Stimulated activated CD4-positive, alpha-beta T cell treated with anti-CD3 and anti-CD28 coated beads, Interleukin-12 subunit alpha, Interleukin-12 subunit beta, amount 100 ng/mL, for 4 hours (primary cell): ENCODE results near the gene COL4A2.

ENCODE experiments used
- DNase-seq: peaks from one replicate; pipeline ENCODE4 v3.0.0-alpha.2; 2020

The COL4A2 gene

DNA sequence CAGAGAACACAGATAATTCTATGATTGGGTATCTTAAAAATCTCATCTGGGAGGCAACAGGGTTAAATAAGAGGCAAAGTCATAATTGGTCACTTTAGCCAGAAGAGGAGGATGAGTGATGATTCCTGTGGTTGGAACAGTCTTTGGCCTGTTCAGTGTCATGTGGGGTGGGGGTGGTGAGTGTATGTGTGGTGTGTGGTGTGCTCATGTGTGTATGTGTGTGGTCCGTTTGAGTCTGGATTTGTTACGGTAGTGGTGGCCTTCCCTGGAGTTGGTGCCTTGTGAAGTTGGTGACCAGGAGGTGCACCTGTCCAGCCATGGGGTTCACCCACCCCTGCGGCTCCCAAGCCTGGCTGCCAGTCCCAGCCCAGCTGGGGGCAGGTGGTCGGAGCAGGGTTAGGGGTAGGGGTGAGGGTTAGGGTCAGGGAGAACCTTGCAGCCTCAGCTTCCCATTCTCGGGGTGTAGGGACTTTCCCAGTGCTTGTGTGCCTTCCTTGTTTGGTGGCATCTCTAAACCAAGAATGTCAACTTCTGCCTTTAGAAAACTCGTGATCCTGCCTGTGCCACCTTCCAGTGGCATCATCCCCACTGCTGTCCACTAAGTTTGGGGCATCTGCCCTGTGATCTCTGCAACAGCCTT lies 156.9 kb downstream of the COL4A2 start:
- DNase-seq = no peak

GRCh38 chr13:110464556-110465333 lies 157.7 kb downstream of the COL4A2 start:
- DNase-seq = no peak

DNA sequence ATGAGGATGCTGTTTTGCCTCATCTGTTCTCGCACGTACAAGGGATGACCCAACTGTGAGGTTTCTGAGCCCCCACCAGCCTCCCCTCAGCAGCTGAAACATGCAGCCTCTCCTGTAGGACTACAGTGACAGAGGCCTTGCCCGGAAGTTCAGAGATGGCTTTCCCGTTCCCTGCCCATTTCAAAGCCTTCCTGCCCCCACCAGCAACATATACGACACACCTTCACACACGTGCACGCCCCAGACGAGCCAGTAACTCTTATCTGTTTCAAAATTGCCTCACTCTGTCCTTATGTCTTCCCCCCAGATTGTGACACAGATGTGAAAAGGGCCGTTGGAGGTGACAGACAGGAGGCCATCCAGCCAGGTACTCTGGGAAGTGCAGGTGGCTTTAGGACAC lies 158.6 kb downstream of the COL4A2 start:
- no peak for DNase-seq

GRCh38 chr13:110466266-110466915 lies 159.3 kb downstream of the COL4A2 start:
- no peak for DNase-seq

DNA sequence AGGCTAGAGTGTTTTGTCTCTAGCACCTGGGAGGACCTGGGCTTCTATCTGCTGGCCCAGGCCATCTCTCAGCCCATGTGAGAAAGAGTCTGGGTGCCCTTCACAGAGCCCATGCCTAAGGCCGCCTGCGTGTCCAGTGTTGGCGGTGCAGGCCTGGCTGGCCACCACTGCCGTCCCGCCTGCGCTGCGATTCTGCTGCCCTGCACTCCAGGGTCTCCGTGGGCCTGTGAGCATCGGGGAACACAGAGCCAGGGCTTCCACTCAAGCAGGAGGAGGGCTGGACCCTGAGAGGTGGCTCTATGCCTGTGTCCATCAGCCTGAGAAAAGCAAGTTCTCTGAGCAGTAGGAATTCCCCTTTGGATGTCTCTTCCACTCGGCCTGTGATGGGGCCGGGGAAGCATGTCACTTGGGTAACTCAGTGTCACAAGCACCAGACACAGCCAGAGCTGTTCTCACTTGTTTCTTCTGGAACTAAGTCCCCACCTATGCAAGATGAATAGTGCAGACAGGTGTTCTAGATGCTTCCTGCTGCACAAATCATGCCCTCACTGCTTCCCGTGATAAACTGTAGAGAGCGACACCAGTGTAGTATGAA lies 160.5 kb downstream of the COL4A2 start:
- no peak for DNase-seq

GRCh38 chr13:110468986-110469495 lies 162.0 kb downstream of the COL4A2 start:
- no peak for DNase-seq

- no peak for DNase-seq
Measured at GRCh38 chr13:110469597-110469996, 162.5 kb downstream of the COL4A2 start.

GRCh38 chr13:110470272-110471009 lies 163.4 kb downstream of the COL4A2 start:
- DNase-seq = no peak

- no peak for DNase-seq
Measured at GRCh38 chr13:110471156-110471832, 164.2 kb downstream of the COL4A2 start.

DNA sequence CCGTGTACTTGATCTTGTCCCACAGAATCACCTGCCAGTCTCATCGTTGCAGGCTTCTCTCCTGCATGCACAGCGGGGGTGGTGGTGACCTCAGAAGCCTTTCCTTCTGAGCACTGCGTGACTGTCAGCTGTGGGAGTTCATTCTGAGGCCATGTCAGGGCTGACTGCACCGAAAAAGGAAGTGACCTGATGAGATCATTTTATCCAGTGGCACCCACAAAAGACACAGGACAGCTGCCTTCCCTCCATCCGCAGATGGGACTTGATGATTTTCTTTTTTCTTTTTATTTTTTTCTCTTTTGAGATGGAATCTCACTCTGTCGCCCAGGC lies 164.7 kb downstream of the COL4A2 start:
- no peak for DNase-seq

- no peak for DNase-seq
Measured at GRCh38 chr13:110472904-110473563, 165.9 kb downstream of the COL4A2 start.

DNA sequence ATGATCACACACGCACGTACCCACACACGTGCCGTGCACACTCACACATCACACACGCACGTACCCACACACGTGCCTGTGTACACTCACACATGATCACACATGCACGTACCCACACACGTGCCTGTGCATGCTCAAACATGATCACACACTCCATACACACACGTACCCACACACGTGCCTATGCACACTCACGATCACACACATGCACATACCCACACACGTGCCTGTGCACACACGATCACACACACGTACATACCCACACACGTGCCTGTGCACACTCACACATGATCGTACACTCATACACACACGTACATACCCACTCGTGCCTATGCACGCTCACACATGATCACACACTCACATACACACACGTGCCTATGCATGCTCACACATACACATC lies 167.6 kb downstream of the COL4A2 start:
- no peak for DNase-seq

DNA sequence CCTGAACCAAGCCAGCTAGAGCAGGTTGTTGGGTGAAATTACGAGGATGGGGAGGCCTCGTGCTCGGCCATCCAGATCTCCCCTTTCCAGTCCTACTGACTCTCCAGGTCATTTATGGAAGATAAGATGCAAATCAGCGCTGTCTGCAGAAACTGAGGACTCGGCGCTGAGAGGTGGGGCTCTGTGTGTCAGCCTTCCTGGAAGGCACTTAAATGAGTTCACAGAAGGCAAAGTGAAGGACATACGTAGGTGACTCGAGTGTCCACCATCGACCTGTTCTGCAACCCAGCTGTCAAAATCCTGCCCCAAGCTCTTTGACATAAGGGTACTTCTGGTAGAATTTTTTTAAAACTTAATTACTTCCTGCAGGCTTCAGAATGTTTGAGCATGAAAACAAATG lies 168.0 kb downstream of the COL4A2 start:
- no peak for DNase-seq

- no peak for DNase-seq
Measured at GRCh38 chr13:110475550-110476219, 168.6 kb downstream of the COL4A2 start.

GRCh38 chr13:110476220-110476617 lies 169.1 kb downstream of the COL4A2 start:
- no peak for DNase-seq

GRCh38 chr13:110477706-110478245 lies 170.7 kb downstream of the COL4A2 start:
- DNase-seq = no peak

GRCh38 chr13:110478405-110479214 lies 171.5 kb downstream of the COL4A2 start:
- no peak for DNase-seq

- DNase-seq = no peak
Measured at GRCh38 chr13:110479215-110479545, 172.1 kb downstream of the COL4A2 start.

DNA sequence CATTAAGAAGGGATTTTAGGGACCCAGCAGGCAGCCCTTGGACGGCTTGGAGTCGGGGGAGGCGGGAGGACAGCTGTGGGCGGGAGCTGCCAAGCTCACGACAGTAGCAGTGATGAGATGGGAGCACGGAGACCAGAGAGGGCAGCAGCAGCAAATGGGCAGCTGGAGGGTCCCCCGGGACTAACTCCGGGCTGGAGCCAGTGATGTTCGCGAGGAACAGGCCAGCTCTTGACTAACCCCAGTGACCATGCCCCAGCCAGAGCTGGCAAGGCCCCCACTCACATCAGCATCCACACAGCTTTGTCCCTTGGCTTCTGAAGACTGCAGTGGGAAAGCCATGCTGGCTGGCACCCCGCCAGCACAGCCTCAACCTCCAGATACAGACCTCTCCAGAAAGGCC lies 172.6 kb downstream of the COL4A2 start:
- DNase-seq = no peak

GRCh38 chr13:110480161-110480560 lies 173.1 kb downstream of the COL4A2 start:
- DNase-seq = no peak
